Activated naive CD8-positive, alpha-beta T cell treated with anti-CD3 and anti-CD28 coated beads for 36 hours (primary cell): ENCODE data around the gene KCNQ1OT1. TPM values are rescaled to one million over a fixed set of nuclear protein-coding genes. Genes with fewer than 3 reads are reported as not detected.

ENCODE experiments used
- DNase-seq: peaks from one replicate; pipeline ENCODE4 v3.0.0; 2021
- H3K27ac Mint-ChIP-seq: one replicate; pipeline ENCODE4 v1.8.0; 2022; ENCODE audit warnings: mild to moderate bottlenecking, moderate library complexity, mixed read lengths
- H3K27me3 Mint-ChIP-seq: one replicate; pipeline ENCODE4 v1.8.0; 2022; ENCODE audit warnings: mild to moderate bottlenecking, mixed read lengths
- H3K36me3 Mint-ChIP-seq: one replicate; pipeline ENCODE4 v1.8.0; 2021; ENCODE audit warnings: mild to moderate bottlenecking, mixed read lengths
- H3K4me1 Mint-ChIP-seq: one replicate; pipeline ENCODE4 v1.8.0; 2021; ENCODE audit warnings: mixed read lengths
- H3K4me3 Mint-ChIP-seq: one replicate; pipeline ENCODE4 v1.8.0; 2022; ENCODE audit warnings: mild to moderate bottlenecking, moderate library complexity, mixed read lengths
- H3K9me3 Mint-ChIP-seq: one replicate; pipeline ENCODE4 v1.8.0; 2022; ENCODE audit warnings: mixed read lengths
- total RNA-seq, 2 experiments: library from RNA; stranded (reverse); gene quantifications; one replicate each; pipeline ENCODE4 v1.2.3, GENCODE V29; 2021

The KCNQ1OT1 gene
- total RNA-seq, 2 experiments from 2014 or later: 0.12 to 0.14 TPM

- no peaks in the 10 kb centered on the region for H3K36me3 Mint-ChIP-seq
- H3K9me3 Mint-ChIP-seq: no peaks in the 10 kb centered on the region
- H3K4me3 Mint-ChIP-seq: no peak overlapping the region
- peaks cover under 1% of the 10 kb centered on the region for H3K4me1 Mint-ChIP-seq
- no peak for DNase-seq
- no peaks in the 10 kb centered on the region for H3K27me3 Mint-ChIP-seq
- no peak overlapping the region for H3K27ac Mint-ChIP-seq
These were observed 16.0 kb downstream of the KCNQ1OT1 start for GRCh38 chr11:2683806-2684205.

- Mint-ChIP-seq H3K36me3 (no peaks in the 10 kb centered on the region), H3K4me3 (no peak overlapping the region), H3K27ac (no peak overlapping the region), H3K4me1 (peaks cover 3% of the 10 kb centered on the region), H3K27me3 (no peaks in the 10 kb centered on the region), H3K9me3 (no peaks in the 10 kb centered on the region)
- DNase-seq: no peak
These were observed 18.2 kb downstream of the KCNQ1OT1 start for GRCh38 chr11:2681408-2682145.

- Mint-ChIP-seq H3K27me3 (no peaks in the 10 kb centered on the region), H3K36me3 (no peaks in the 10 kb centered on the region), H3K4me3 (no peak overlapping the region), H3K4me1 (peaks cover 3% of the 10 kb centered on the region), H3K27ac (no peak overlapping the region), H3K9me3 (no peaks in the 10 kb centered on the region)
- DNase-seq: no peak
These were observed 20.6 kb downstream of the KCNQ1OT1 start for GRCh38 chr11:2679011-2679676.

- Mint-ChIP-seq H3K4me1 (peaks cover 3% of the 10 kb centered on the region), H3K9me3 (no peaks in the 10 kb centered on the region), H3K27ac (no peak overlapping the region), H3K36me3 (no peaks in the 10 kb centered on the region), H3K4me3 (no peak overlapping the region), H3K27me3 (no peaks in the 10 kb centered on the region)
- no peak for DNase-seq
These were observed 21.4 kb downstream of the KCNQ1OT1 start for GRCh38 chr11:2678396-2678795.

GRCh38 chr11:2677127-2677526 lies 22.7 kb downstream of the KCNQ1OT1 start:
- Mint-ChIP-seq H3K4me3 (no peak overlapping the region), H3K27ac (no peak overlapping the region), H3K27me3 (no peaks in the 10 kb centered on the region), H3K9me3 (no peaks in the 10 kb centered on the region), H3K4me1 (peaks cover 3% of the 10 kb centered on the region), H3K36me3 (no peaks in the 10 kb centered on the region)
- DNase-seq: no peak

GRCh38 chr11:2675540-2675939 lies 24.3 kb downstream of the KCNQ1OT1 start:
- no peaks in the 10 kb centered on the region for H3K9me3 Mint-ChIP-seq
- H3K27me3 Mint-ChIP-seq: no peaks in the 10 kb centered on the region
- DNase-seq: no peak
- H3K36me3 Mint-ChIP-seq: no peaks in the 10 kb centered on the region
- H3K4me1 Mint-ChIP-seq: peaks cover 3% of the 10 kb centered on the region
- no peak overlapping the region for H3K4me3 Mint-ChIP-seq
- no peak overlapping the region for H3K27ac Mint-ChIP-seq

GRCh38 chr11:2674658-2675131 lies 25.1 kb downstream of the KCNQ1OT1 start:
- no peak for DNase-seq
- no peak overlapping the region for H3K27ac Mint-ChIP-seq
- no peak overlapping the region for H3K4me3 Mint-ChIP-seq
- H3K27me3 Mint-ChIP-seq: no peaks in the 10 kb centered on the region
- H3K4me1 Mint-ChIP-seq: peaks cover 3% of the 10 kb centered on the region
- no peaks in the 10 kb centered on the region for H3K9me3 Mint-ChIP-seq
- H3K36me3 Mint-ChIP-seq: no peaks in the 10 kb centered on the region

GRCh38 chr11:2673871-2674471 lies 25.8 kb downstream of the KCNQ1OT1 start:
- no peaks in the 10 kb centered on the region for H3K36me3 Mint-ChIP-seq
- H3K4me1 Mint-ChIP-seq: peaks cover 3% of the 10 kb centered on the region
- H3K27ac Mint-ChIP-seq: no peak overlapping the region
- no peak for DNase-seq
- no peaks in the 10 kb centered on the region for H3K27me3 Mint-ChIP-seq
- no peaks in the 10 kb centered on the region for H3K9me3 Mint-ChIP-seq
- H3K4me3 Mint-ChIP-seq: no peak overlapping the region

- no peaks in the 10 kb centered on the region for H3K9me3 Mint-ChIP-seq
- no peak overlapping the region for H3K4me3 Mint-ChIP-seq
- DNase-seq: no peak
- no peaks in the 10 kb centered on the region for H3K27me3 Mint-ChIP-seq
- H3K27ac Mint-ChIP-seq: no peak overlapping the region
- no peaks in the 10 kb centered on the region for H3K36me3 Mint-ChIP-seq
- H3K4me1 Mint-ChIP-seq: no peaks in the 10 kb centered on the region
These were observed 26.6 kb downstream of the KCNQ1OT1 start for GRCh38 chr11:2673250-2673610.

GRCh38 chr11:2672553-2673249 lies 27.1 kb downstream of the KCNQ1OT1 start:
- Mint-ChIP-seq H3K9me3 (no peaks in the 10 kb centered on the region), H3K27me3 (no peaks in the 10 kb centered on the region), H3K36me3 (no peaks in the 10 kb centered on the region), H3K27ac (no peak overlapping the region), H3K4me3 (no peak overlapping the region), H3K4me1 (no peaks in the 10 kb centered on the region)
- no peak for DNase-seq

- Mint-ChIP-seq H3K4me3 (no peak overlapping the region), H3K9me3 (no peaks in the 10 kb centered on the region), H3K36me3 (no peaks in the 10 kb centered on the region), H3K27me3 (no peaks in the 10 kb centered on the region), H3K27ac (no peak overlapping the region), H3K4me1 (no peaks in the 10 kb centered on the region)
- DNase-seq: no peak
These were observed 28.0 kb downstream of the KCNQ1OT1 start for GRCh38 chr11:2671748-2672147.

- no peak overlapping the region for H3K27ac Mint-ChIP-seq
- no peaks in the 10 kb centered on the region for H3K36me3 Mint-ChIP-seq
These were observed 29.2 kb downstream of the KCNQ1OT1 start for GRCh38 chr11:2670541-2671100.

GRCh38 chr11:2669634-2670469 lies 29.9 kb downstream of the KCNQ1OT1 start:
- Mint-ChIP-seq H3K36me3 (no peaks in the 10 kb centered on the region), H3K9me3 (no peaks in the 10 kb centered on the region), H3K27me3 (no peaks in the 10 kb centered on the region), H3K4me3 (no peak overlapping the region), H3K4me1 (no peaks in the 10 kb centered on the region), H3K27ac (no peak overlapping the region)
- DNase-seq: no peak

More at GRCh38 chr11:2670541-2671100, 29.2 kb downstream of the KCNQ1OT1 start:
- Mint-ChIP-seq H3K27me3 (no peaks in the 10 kb centered on the region), H3K9me3 (no peaks in the 10 kb centered on the region), H3K4me3 (no peak overlapping the region), H3K4me1 (no peaks in the 10 kb centered on the region)
- no peak for DNase-seq

GRCh38 chr11:2668876-2669275 lies 30.9 kb downstream of the KCNQ1OT1 start:
- no peaks in the 10 kb centered on the region for H3K27me3 Mint-ChIP-seq
- no peaks in the 10 kb centered on the region for H3K36me3 Mint-ChIP-seq
- no peak overlapping the region for H3K4me3 Mint-ChIP-seq
- no peaks in the 10 kb centered on the region for H3K9me3 Mint-ChIP-seq
- H3K4me1 Mint-ChIP-seq: no peaks in the 10 kb centered on the region
- H3K27ac Mint-ChIP-seq: no peak overlapping the region
- DNase-seq: no peak
